GM15510 (cell line): Measurements from ENCODE around the gene ZC3H6.

ENCODE experiments used
- POLR2A ChIP-seq: IDR thresholded peaks from 3 replicates; pipeline ENCODE4 v1.6.1; 2011; ENCODE audit warnings: borderline replicate concordance; ENCODE audit not compliant: insufficient read length; ENCODE audit errors: extremely low read depth

The ZC3H6 gene

GRCh38 chr2:112310906-112311305, 35.5 kb downstream of the ZC3H6 start:
- no peak for TF ChIP-seq POLR2A

DNA sequence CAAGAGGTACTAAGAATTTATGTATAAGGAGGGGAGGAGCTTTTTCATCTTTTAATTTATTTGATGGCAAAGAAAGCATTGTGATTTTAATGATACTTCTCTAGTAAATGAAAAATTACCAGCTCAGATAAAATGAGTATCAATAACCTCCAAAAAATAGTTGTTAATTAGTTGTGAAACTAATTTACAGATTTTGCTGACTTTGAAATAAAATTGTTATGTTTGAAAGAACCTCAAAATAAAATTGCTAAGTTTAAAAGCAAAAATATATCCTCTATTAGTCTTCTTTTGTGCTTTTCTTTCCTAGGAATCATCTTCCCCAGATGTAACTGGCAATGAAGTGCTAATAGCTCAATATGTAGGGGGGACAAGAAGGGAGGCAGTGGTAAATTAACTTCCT, 36.5 kb downstream of the ZC3H6 start:
- no peak for TF ChIP-seq POLR2A

GRCh38 chr2:112312821-112313220, 37.4 kb downstream of the ZC3H6 start:
- no peak for TF ChIP-seq POLR2A

- TF ChIP-seq POLR2A: no peak
Measured at GRCh38 chr2:112314856-112315255, 39.5 kb downstream of the ZC3H6 start.

GRCh38 chr2:112317303-112318158, 42.1 kb downstream of the ZC3H6 start:
- no peak for TF ChIP-seq POLR2A

DNA sequence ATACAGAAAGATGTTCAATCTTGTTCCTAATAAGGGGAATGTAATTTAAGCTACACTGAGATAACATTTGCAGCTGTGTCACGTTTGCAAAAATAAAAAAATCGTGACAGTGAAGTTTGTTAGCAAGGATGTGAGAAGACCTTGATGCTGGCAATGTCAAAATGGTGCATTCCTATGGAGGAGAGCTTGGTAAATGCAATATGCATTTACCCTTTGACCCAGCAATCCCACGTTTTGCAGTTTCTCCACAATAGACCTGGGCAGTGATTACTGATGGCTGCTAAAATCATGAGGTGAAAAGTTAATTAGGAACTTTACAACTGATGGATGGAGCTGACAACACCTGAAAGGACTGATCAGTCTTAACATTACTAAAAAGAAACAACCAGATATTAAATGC, 43.1 kb downstream of the ZC3H6 start:
- no peak for TF ChIP-seq POLR2A

DNA sequence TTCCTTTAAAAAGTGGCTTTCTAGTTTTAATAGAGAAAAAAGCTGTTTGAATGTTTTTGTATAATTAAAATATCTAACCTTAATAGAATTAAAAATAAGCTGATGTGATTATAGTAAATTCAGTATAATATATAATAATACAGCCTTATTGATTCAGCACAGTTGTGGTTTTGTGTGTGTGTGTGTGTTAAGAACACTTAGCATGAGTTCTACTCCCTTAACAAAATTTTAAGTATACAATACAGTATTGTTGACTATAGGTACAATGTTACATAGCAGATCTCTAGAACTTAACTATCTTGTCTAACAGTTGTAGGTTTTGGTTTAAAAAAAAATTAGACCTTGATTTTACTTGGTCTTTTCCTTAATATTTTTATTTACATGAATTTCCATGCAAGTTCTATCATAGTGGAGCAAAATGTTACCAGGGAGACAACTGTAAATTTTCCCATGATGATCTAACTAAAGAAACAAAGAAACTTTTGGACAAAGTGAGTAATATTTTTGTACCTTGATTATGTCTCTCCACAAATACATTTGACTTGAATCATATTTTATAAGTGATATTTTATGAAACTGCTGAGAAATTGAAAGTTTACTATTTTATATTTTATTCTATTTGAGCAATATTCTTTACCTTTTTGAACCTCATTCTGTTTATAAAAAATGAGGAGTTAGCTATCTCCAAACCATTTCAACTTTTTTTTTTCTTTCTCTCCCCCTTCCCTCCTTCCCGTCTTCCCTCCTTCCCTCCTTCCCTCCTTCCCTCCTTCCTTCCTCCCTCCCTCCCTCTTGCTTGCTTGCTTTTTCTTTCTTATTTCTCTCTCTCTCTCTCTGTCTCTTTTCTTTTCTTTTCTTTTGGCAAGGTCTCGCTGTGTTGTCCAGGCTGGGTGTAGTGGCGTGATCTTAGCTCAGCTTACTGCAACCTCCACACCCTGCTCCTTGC, 46.3 kb downstream of the ZC3H6 start:
- TF ChIP-seq POLR2A: no peak

DNA sequence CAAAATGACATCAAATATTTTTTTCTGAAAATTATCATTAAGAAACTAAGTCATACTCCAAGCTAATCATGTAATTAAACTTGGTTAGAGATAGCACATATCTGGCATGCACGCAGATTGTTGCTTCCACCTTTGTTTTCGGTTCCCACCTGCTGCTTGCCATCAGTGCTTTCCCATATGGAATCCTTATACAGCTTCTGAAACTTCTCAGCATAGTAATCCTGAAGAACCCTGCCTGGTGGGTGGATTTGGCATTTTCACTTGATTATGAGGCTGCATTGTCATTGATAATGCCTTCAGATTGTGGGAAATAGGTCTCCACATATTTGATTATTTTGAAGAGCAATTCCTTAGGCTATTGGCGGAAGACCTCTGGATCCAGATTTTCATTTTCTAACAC, 47.5 kb downstream of the ZC3H6 start:
- no peak for TF ChIP-seq POLR2A

DNA sequence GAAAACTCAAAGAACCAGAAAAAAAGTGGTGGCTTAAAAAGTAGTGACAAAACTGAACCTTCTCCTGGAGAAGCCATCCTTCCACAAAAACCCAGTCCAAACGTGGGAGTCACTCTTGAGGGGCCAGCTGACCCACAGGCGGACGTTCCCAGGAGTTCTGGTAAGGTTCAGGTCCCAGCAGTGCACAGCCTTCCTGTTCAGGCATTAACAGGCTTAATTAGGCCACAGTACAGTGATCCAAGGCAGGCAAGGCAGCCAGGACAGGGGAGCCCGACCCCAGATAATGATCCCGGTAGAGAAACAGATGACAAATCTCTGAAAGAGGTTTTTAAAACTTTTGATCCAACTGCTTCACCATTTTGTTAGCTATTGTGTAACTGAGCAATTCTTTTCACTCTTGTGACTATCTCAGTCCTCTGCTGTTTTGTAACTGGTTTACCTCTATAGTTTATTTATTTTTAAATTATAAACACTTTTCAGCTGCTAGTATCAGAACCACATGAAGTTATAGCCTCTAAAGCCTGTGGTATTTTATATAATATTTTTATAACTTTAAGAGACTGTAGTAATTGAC, 56.8 kb downstream of the ZC3H6 start:
- TF ChIP-seq POLR2A: no peak

GRCh38 chr2:112335600-112335999, 60.2 kb downstream of the ZC3H6 start:
- TF ChIP-seq POLR2A: no peak

- no peak for TF ChIP-seq POLR2A
Measured at GRCh38 chr2:112339986-112340385, 64.6 kb downstream of the ZC3H6 start.

GRCh38 chr2:112340475-112341267, 65.3 kb downstream of the ZC3H6 start:
- no peak for TF ChIP-seq POLR2A

GRCh38 chr2:112342067-112342550, 66.7 kb downstream of the ZC3H6 start:
- no peak for TF ChIP-seq POLR2A
